Right hindlimb (tissue), 1 donor: ENCODE data around the gene AKNAD1.

Experiments used
- DNase-seq: peaks from one replicate; pipeline ENCODE4 v3.0.0-alpha.2; 2018

AKNAD1 gene

GRCh38 chr1:108862698-108863477 is 6.0 kb upstream of the AKNAD1 start:
- no peak for DNase-seq

DNA sequence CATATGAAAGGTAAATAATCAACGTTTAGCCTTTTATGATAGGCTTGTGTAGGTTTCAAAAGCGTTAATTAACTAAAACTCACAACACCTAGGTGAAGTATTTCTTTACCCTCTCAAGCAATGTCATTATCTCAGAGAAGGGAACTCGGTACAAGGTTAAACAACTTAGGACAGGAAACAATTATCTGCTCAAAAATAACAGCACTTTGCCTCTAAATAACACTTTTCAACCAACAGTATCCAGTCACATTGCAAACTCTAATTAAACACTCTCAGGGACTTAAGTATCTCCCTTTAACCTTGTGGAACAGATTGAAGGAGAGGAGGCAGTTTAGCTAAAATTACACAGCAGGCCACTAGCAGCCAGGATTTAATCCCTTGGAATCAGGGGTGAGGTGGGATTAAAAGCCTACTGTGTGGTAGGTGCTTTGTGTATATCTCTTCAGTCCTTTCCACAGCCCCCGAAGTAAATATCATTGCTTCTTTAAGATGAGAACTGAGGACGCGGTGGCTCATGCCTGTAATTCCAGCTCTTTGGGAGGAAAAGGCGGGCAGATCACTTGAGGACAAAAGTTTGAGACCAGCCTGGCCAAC is 5.2 kb upstream of the AKNAD1 start:
- DNase-seq, result no peak

DNA sequence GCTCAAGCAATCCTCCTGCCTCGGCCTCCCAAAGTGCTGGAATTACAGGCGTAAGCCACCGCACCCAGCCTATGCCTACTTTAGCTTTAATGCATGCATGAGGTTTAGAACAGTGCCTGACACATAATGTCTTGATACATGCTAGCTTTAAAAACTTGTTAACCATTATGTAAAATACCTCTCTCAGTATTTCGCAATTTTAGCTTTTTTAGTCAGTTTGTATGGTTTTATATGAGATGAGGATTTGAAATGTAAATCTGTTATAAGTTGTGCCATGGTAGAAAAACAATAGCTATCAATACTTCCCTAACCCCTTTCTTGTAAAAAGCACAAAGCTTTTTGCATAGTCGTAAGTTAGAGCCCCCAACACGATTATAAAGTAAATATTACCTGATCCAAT is 4.7 kb upstream of the AKNAD1 start:
- DNase-seq, result no peak

GRCh38 chr1:108860190-108860907 is 3.5 kb upstream of the AKNAD1 start:
- no peak for DNase-seq

- no peak for DNase-seq
Measured at GRCh38 chr1:108858230-108858950, 1.5 kb upstream of the AKNAD1 start.

DNA sequence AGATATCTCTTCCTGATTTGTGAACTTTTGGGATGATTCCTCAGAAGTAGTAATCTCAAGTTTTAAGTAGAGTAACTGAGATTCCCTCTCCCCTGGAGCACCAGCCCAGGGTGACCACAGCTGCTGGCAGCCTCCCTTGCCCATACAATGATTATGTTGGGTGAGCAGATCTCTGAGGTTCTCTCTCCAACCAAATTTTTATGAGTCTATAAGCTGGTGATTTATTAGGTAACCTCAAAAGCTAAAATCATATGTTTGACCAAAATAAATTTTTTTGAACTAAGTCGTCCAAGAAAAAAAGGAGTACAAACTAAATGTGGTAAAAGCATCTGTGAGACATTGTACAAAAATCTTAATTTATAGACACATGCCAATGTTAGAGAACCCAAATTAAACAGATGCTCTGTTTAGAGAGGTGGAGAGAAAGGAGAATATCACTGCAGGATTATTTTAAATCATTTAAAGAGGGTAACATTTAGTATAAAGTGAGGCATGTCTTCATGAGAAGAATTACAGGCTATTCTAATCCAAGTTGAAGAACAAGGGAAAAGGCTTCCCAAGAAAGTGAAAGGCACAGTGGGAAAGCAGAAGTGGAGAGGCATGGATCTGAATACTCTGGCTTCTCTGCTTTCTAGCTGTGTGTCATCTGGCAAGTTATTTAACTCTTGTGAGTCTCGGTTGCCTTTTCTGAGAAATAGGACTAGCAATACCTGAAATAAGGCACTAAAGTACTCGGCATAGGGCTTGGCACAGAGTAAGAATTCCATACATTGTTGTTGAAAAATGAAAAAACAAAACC is 2.5 kb downstream of the AKNAD1 start:
- peak; percentile 44 for DNase-seq

- DNase-seq, result peak; percentile 56
Measured at GRCh38 chr1:108852221-108852975, 4.5 kb downstream of the AKNAD1 start.

- DNase-seq, result no peak
Measured at GRCh38 chr1:108851567-108851966, 5.3 kb downstream of the AKNAD1 start.

GRCh38 chr1:108850929-108851328 is 6.0 kb downstream of the AKNAD1 start:
- no peak for DNase-seq

- DNase-seq, result no peak
Measured at GRCh38 chr1:108848806-108849205, 8.1 kb downstream of the AKNAD1 start.

DNA sequence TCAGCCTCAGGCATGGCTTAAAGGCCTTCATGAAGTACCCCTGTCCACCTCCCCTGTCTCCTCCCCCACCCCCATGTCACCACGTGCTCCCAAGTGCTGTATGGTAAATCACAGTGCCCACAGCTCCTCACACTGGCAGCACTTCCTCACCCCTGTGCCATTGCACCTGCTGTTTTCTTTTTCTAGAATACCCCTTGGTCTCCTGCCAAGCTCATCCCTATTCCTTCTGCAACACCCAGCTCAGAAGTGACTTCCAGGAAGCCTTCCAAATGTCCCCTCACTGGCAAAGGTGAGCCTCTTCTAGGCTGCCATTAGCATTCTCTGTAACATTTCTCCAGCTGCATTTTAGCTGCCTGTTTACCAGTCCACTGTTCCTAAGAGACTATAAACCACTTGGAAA is 9.4 kb downstream of the AKNAD1 start:
- no peak for DNase-seq

DNA sequence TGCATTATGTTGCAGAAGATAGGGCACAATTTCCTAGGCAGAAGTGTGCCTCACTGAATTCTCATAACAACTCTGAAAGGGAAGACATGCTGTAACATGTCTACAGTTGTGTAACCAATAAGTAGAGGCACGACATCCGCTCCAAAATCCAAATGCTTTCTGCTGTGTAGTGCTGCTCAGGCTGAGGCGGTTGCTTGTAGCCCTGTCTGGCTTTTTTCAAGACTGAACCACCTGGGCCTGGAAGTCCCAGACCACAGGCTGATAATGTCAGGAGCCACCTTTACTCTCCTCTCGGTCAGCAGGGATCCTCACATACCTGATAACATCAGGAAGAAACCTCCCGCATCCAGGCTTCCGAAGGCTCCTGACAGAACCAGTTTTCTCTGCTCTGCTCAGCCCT is 10.9 kb downstream of the AKNAD1 start:
- no peak for DNase-seq

DNA sequence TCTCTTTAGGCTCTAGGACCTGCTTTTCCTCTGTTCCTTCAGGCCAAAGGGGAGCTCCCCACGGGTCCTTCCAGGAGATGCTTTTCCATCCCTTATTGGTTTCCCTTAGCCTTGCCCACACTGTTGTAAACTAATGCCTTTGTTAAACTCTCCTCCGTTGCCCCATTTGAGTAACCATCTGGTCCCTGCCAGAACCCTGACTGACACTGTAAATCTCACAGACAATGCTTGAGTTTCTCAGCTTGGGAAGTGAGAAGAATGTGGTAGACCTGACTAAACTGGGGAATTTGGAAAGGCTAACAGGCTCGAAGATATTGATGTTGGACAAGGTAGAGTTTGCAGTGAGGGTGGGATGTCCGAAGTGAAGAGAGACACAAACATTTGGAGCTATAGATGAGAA is 11.4 kb downstream of the AKNAD1 start:
- no peak for DNase-seq

GRCh38 chr1:108843390-108844137 is 13.3 kb downstream of the AKNAD1 start:
- DNase-seq, result no peak

DNA sequence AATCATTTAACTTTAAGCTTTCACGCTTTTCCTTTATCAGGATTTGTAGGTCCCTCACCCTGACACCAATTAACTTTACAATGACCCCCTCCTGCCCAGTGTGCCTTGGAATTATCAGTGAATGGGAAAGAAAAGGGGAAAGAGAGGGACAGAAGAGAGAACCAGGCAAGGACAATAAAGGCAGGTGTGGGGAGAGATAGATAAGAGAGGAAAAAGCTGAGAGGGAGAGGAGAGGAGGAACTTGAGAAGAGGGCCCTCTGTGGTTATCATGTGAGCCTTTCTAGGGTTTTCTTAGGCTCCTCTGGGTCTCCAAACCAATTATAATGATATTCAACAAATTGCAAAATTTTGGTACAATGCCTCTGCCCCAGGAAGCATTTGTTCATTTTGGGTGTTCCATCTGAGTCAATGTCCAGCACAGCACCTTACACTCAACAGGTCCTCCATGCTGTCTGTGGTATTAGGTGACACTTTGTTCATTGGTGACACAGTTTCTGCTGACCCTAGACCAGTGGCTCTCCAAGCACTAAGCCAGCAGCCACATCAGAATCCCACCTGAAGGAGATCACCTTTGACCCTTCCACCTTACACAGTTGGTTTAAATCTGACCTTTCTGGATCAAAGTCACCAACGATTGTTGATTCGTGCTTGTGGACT is 14.2 kb downstream of the AKNAD1 start:
- DNase-seq, result no peak

DNA sequence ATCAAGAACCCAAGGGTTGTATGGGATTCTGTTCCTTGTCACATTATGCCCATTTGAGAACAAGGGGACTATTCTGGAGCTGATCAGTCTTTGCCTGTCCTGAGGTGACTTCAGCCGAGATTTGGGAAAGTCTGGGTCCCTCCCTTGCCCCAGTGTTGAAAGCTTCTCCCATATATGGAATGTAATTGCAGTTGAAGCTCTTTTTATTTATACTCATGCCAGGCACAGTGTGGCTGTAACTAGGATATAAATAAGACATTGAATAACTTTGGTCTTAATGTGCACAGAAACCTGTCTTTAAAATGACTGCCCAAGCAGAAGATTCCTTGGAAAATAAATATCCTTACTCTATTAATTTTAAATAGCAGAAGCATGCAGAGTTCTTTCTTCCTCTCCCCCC is 15.2 kb downstream of the AKNAD1 start:
- no peak for DNase-seq

- DNase-seq, result no peak
Measured at GRCh38 chr1:108832929-108833328, 24.0 kb downstream of the AKNAD1 start.

DNA sequence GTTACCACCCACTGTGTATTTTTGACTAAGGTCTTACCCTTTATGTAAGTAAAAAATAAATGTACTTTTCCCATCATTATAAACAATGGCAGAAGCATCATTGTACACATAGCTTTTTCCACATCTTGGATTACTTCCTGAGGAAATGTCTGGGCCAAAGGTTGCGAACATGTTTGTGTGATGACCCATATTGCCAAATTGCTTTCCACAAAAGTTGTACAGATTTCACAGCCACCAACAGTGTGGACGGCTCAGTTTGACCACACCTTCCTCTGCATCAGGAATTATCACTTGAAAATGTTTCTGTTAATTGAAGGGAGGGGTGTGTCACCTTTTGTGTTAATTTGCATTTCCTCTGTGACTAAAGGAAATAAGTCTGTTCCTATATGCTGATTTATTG is 25.7 kb downstream of the AKNAD1 start:
- DNase-seq, result no peak

- peak; percentile 72 for DNase-seq
Measured at GRCh38 chr1:108830119-108831008, 26.5 kb downstream of the AKNAD1 start.
